Omental fat pad (tissue), 4 donors: ENCODE measurements around the gene MEMO1. TPM values are rescaled to one million over a fixed set of nuclear protein-coding genes. Genes with fewer than 3 reads are reported as not detected.

Experiments used
- total RNA-seq, 4 donors: library from RNA; depleted of rRNA; stranded (reverse); fragments of >200 nt; gene quantifications; one replicate each; pipeline ENCODE4 v1.1.0, GENCODE V29; 2016

Gene MEMO1
- total RNA-seq, 4 donors from 2014 or later, result 14.7 to 26.2 (median 21.7) TPM

Other genes with a start within 250 kb of the MEMO1 start
- gene DPY30, start 28.8 kb upstream of the MEMO1 start, total RNA-seq, result 10 to 100 TPM; 29.2 to 55.5 (median 44.6) TPM
- gene SPAST, start 52.5 kb upstream of the MEMO1 start, total RNA-seq, result 10 to 100 TPM; 13.2 to 23.3 (median 15.9) TPM
- 10 to 100 TPM; 16.0 to 23.0 (median 19.8) TPM for gene SLC30A6, start 154.9 kb upstream of the MEMO1 start, total RNA-seq